IMR-90 (cell line): ENCODE results near the gene ZNF217.

ENCODE experiments used
- CEBPB ChIP-seq: IDR thresholded peaks from 2 replicates; pipeline ENCODE4 v1.6.1; 2012; ENCODE audit warnings: low read depth, low read length, improper control_type of control experiment
- CHD1 ChIP-seq: IDR thresholded peaks from 2 replicates; pipeline ENCODE4 v1.6.1; 2012; ENCODE audit warnings: low read depth, low read length, improper control_type of control experiment
- CTCF ChIP-seq: conservative IDR thresholded peaks from 2 replicates; pipeline ENCODE4 v1.5.1; 2012; ENCODE audit warnings: mild to moderate bottlenecking, low read depth, low read length, improper control_type of control experiment
- ELK1 ChIP-seq: fragments of 150-350 bp; IDR thresholded peaks from 2 replicates; pipeline ENCODE4 v1.6.1; 2016; ENCODE audit warnings: low read depth, mild to moderate bottlenecking, low read length, moderate library complexity, borderline replicate concordance
- FOS ChIP-seq: fragments of 150-350 bp; IDR thresholded peaks from 2 replicates; pipeline ENCODE4 v1.6.1; 2016; ENCODE audit warnings: low read depth, low read length
- MAFK ChIP-seq: IDR thresholded peaks from 2 replicates; pipeline ENCODE4 v1.6.1; 2012; ENCODE audit warnings: low read depth, low read length, improper control_type of control experiment
- MXI1 ChIP-seq: IDR thresholded peaks from 2 replicates; pipeline ENCODE4 v1.6.1; 2012; ENCODE audit warnings: low read depth, mild to moderate bottlenecking, low read length, moderate library complexity, borderline replicate concordance
- NFE2L2 ChIP-seq: fragments of 150-350 bp; IDR thresholded peaks from 2 replicates; pipeline ENCODE4 v1.6.1; 2016; ENCODE audit warnings: low read depth, mild to moderate bottlenecking, low read length
- POLR2A ChIP-seq: IDR thresholded peaks from 2 replicates; pipeline ENCODE4 v1.6.1; 2012; ENCODE audit warnings: mild to moderate bottlenecking, low read depth, low read length
- RAD21 ChIP-seq: IDR thresholded peaks from 2 replicates; pipeline ENCODE4 v1.6.1; 2012; ENCODE audit warnings: low read length, improper control_type of control experiment
- RCOR1 ChIP-seq: IDR thresholded peaks from 2 replicates; pipeline ENCODE4 v1.6.1; 2012; ENCODE audit warnings: mild to moderate bottlenecking, low read length, improper control_type of control experiment; ENCODE audit not compliant: insufficient replicate concordance
- RFX5 ChIP-seq: IDR thresholded peaks from 2 replicates; pipeline ENCODE4 v1.8.0; 2012; ENCODE audit warnings: low read depth, mild to moderate bottlenecking, low read length, moderate library complexity
- SMC3 ChIP-seq: fragments of 150-350 bp; IDR thresholded peaks from 2 replicates; pipeline ENCODE4 v1.6.1; 2016; ENCODE audit warnings: low read depth, mild to moderate bottlenecking, antibody characterized with exemption, low read length, moderate library complexity
- USF2 ChIP-seq: fragments of 150-350 bp; IDR thresholded peaks from 2 replicates; pipeline ENCODE4 v1.6.1; 2017; ENCODE audit warnings: mild to moderate bottlenecking, antibody characterized with exemption, low read length, low read depth

- TF ChIP-seq CTCF (no peak), RFX5 (no peak), POLR2A (no peak), RAD21 (no peak), CEBPB (peak; percentile 20; the same call in 1 of the 2 replicates), NFE2L2 (no peak), CHD1 (no peak), SMC3 (no peak), USF2 (no peak), FOS (no peak), RCOR1 (no peak), ELK1 (no peak), MXI1 (no peak), MAFK (no peak)
Observed at GRCh38 chr20:53609491-53610445, 16.1 kb upstream of the ZNF217 start.
